ENCODE measurements around the gene ROCK1.
A peak's percentile ranks its signal among the peaks of the same experiment; 100 is the strongest.

The ROCK1 gene

GRCh38 chr18:21105936-21106335 is 5.7 kb downstream of the ROCK1 start:
- DNase-seq (ENCODE audit: low read depth), result no peak

- DNase-seq (ENCODE audit: low read depth), result no peak
Observed at GRCh38 chr18:21101172-21101571, 10.4 kb downstream of the ROCK1 start.

- no peak for DNase-seq (ENCODE audit: low read depth)
Observed at GRCh38 chr18:21100678-21101077, 10.9 kb downstream of the ROCK1 start.

GRCh38 chr18:21100146-21100545 is 11.5 kb downstream of the ROCK1 start:
- DNase-seq (ENCODE audit: low read depth), result no peak

GRCh38 chr18:21099442-21099841 is 12.2 kb downstream of the ROCK1 start:
- DNase-seq (ENCODE audit: low read depth), result no peak

GRCh38 chr18:21096760-21097159 is 14.9 kb downstream of the ROCK1 start:
- no peak for DNase-seq (ENCODE audit: low read depth)

GRCh38 chr18:21093133-21093532 is 18.5 kb downstream of the ROCK1 start:
- no peak for DNase-seq (ENCODE audit: low read depth)

- DNase-seq (ENCODE audit: low read depth), result no peak
Observed at GRCh38 chr18:21090680-21091079, 20.9 kb downstream of the ROCK1 start.

GRCh38 chr18:21085579-21086166 is 25.9 kb downstream of the ROCK1 start:
- no peak for DNase-seq (ENCODE audit: low read depth)

- DNase-seq (ENCODE audit: low read depth), result no peak
Observed at GRCh38 chr18:21084511-21085078, 27.0 kb downstream of the ROCK1 start.

- no peak for DNase-seq (ENCODE audit: low read depth)
Observed at GRCh38 chr18:21083017-21083416, 28.6 kb downstream of the ROCK1 start.

GRCh38 chr18:21081426-21081825 is 30.2 kb downstream of the ROCK1 start:
- no peak for DNase-seq (ENCODE audit: low read depth)

GRCh38 chr18:21080576-21080975 is 31.0 kb downstream of the ROCK1 start:
- no peak for DNase-seq (ENCODE audit: low read depth)

- no peak for DNase-seq (ENCODE audit: low read depth)
Observed at GRCh38 chr18:21074336-21075323, 37.0 kb downstream of the ROCK1 start.

GRCh38 chr18:21073180-21073579 is 38.4 kb downstream of the ROCK1 start:
- no peak for DNase-seq (ENCODE audit: low read depth)

- DNase-seq (ENCODE audit: low read depth), result no peak
Observed at GRCh38 chr18:21071071-21071470, 40.5 kb downstream of the ROCK1 start.

- no peak for DNase-seq (ENCODE audit: low read depth)
Observed at GRCh38 chr18:21069468-21069867, 42.1 kb downstream of the ROCK1 start.

GRCh38 chr18:21064347-21064746 is 47.3 kb downstream of the ROCK1 start:
- no peak for DNase-seq (ENCODE audit: low read depth)

- DNase-seq (ENCODE audit: low read depth), result no peak
Observed at GRCh38 chr18:21063011-21063410, 48.6 kb downstream of the ROCK1 start.

- DNase-seq (ENCODE audit: low read depth), result no peak
Observed at GRCh38 chr18:21057112-21057511, 54.5 kb downstream of the ROCK1 start.

GRCh38 chr18:21056545-21056944 is 55.1 kb downstream of the ROCK1 start:
- no peak for DNase-seq (ENCODE audit: low read depth)

GRCh38 chr18:21054252-21054821 is 57.3 kb downstream of the ROCK1 start:
- no peak for DNase-seq (ENCODE audit: low read depth)

GRCh38 chr18:21053127-21053526 is 58.5 kb downstream of the ROCK1 start:
- peak; percentile 57 for DNase-seq (ENCODE audit: low read depth)

Data from fibroblast of the conjunctiva (primary cell).